Choroid plexus epithelial cell (primary cell): ENCODE results near the gene ROR2.
A peak's percentile ranks its signal among the peaks of the same experiment; 100 is the strongest.

Source experiments
- DNase-seq: peaks from one replicate; pipeline ENCODE4 v3.0.0-alpha.2; 2010; ENCODE audit warnings: low read depth
- H3K4me3 ChIP-seq: 2 replicates; pipeline ENCODE4 v1.5.1; 2011; ENCODE audit warnings: low read depth, mild to moderate bottlenecking, control low read depth, low read length, moderate library complexity
- TF ChIP-seq, protein P1 (sequence below): conservative IDR thresholded peaks from 2 replicates; pipeline ENCODE4 v1.5.1; 2011; ENCODE audit warnings: low read depth, mild to moderate bottlenecking, control low read depth, inconsistent platforms, low read length, moderate library complexity

Gene ROR2

DNA sequence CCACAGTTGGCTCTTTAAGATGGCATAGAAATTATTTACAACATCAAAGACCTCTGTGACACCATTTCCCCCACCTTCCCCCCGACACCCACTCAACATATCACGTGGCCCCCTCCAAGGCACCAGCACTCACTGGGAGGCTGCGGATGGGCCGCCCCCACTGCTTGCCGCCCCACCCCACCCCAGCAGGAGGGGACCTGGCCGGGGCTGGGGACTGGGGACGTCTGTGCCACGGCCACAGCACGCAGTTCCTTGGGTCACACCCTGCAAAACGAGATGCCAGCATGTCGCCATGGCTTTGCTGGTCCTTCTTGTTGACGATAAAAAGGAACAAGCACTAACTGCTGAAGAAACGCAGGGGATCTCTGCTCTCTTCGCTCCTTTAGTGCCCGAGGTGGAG is 269.0 kb downstream of the ROR2 start:
- TF ChIP-seq, protein P1, sequence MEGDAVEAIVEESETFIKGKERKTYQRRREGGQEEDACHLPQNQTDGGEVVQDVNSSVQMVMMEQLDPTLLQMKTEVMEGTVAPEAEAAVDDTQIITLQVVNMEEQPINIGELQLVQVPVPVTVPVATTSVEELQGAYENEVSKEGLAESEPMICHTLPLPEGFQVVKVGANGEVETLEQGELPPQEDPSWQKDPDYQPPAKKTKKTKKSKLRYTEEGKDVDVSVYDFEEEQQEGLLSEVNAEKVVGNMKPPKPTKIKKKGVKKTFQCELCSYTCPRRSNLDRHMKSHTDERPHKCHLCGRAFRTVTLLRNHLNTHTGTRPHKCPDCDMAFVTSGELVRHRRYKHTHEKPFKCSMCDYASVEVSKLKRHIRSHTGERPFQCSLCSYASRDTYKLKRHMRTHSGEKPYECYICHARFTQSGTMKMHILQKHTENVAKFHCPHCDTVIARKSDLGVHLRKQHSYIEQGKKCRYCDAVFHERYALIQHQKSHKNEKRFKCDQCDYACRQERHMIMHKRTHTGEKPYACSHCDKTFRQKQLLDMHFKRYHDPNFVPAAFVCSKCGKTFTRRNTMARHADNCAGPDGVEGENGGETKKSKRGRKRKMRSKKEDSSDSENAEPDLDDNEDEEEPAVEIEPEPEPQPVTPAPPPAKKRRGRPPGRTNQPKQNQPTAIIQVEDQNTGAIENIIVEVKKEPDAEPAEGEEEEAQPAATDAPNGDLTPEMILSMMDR: no peak
- no peak for DNase-seq
- H3K4me3 ChIP-seq: no peak overlapping the region

DNA sequence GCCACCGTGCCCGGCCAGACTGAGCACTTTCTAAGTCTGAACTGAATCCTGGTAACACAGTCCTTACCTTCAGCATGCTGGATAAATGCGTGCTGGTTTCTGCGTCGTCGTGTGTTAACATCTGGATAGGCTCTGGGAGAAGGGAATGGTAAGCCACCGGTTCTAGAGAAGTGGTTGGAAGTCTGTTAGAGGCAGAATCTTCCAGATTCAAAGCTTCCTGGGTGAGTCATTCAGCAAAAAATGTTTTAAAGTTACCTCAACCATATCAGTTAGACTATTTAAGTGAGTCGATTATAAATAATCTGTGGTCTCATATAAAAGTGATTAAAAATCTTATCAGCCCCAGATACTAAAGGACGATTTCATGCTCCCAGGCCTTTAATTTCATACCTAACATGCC is 269.9 kb downstream of the ROR2 start:
- no peak overlapping the region for H3K4me3 ChIP-seq
- TF ChIP-seq, protein P1: no peak
- peak; percentile 26 for DNase-seq

DNA sequence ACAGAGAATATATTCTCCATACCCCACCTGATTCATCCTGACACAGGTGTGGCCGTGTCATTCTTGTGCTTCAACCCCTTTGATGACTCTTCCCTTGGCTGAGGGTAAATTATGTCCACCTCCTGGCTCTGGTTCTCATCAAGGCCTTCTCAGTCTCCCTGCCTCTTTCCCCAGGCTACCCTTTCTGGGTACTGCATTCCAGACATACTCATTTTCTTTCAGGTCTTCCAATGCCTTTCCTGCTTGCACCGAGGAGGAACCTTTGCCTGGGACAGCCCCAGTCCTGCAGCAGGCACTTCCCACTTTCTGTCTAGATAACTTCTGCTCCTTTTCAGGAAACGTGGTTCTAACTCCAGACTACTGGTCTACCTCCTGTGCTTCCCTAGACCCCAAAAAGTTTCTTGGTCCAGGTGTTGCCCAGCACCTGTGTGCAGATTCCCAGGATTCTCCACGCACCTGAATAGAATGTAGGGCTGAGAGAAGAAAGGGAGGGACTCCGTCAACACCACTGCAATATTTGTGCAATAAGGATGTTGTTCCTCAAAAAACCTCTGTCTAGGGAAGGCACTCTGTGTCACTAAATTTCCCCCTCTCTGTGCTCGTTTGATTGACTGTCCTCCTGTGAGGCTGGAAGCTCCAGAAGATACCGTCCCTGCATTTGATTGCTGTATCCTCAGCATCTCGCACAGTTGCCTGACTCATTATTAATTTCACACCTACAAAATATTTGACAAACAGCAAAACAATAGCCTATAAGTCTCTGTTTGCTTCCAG is 271.0 kb downstream of the ROR2 start:
- no peak for DNase-seq
- H3K4me3 ChIP-seq: no peak overlapping the region
- TF ChIP-seq, protein P1: no peak

DNA sequence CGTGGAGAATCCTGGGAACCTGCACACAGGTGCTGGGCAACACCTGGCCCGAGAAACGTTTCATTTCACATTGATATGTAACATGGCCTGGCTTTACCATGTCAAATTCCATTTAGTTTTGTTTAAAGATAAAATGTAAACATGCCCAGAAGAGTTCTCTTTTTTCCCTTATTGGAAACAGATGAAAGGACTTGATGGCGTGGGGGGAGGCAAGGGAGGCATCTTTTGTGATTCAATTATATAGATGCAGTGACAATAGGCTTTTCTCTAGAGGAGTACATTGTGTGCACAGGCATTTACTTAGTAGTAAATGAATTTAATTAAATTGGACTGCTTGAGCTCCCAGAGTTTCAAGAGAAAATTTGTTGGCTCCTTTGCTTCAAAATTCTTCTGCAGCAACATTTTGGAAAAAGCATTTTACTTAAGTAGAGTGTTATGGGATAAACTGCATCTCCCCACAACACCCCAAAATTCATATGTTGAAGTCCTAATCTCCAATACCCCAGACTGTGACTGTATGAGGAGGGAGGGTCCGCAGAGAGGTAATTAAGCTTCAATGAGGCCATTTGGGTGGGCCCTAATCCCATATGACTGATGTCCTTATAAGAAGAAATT is 272.1 kb downstream of the ROR2 start:
- H3K4me3 ChIP-seq: no peak overlapping the region
- TF ChIP-seq, protein P1: no peak
- no peak for DNase-seq

DNA sequence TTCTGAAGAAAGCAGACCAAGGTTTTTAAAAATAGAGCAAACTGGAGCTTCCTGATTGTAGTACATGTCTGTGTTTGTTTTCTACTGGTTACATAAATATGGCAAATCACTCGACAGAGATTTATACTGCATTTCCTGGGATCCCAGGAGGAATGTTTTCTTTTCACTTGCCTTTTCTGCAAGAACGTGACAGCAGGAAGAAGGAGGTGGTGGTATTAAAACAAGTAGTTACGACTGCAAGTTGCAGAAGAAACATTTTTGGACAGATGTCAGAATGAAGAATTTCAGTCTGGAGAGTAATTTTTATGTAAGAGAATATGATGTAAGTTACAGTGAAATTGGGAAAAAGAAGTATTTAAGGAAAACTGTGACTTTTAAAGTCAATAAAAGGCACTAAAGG is 272.7 kb downstream of the ROR2 start:
- DNase-seq: peak; percentile 36
- TF ChIP-seq, protein P1: no peak
- H3K4me3 ChIP-seq: no peak overlapping the region

DNA sequence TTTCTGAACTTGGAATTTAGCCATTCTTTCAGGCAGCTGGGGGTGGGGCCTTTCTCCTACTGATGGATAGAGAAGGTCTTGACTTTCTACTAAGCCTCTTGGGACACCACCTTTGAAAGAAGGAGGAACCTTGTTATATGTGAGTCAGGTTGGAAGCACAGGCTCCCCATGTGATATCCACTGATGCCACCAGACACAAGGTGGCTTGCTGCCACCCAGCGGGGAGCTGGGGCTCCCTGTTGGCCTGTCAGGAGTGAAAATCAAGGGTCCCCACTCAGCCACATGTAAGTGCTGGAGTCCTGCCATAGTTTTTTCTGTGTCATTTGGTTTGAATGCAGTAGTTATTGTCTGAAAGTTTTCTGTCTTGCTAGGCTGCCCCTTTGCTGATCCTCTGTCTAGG is 274.0 kb downstream of the ROR2 start:
- no peak for DNase-seq
- no peak overlapping the region for H3K4me3 ChIP-seq
- TF ChIP-seq, protein P1: no peak

DNA sequence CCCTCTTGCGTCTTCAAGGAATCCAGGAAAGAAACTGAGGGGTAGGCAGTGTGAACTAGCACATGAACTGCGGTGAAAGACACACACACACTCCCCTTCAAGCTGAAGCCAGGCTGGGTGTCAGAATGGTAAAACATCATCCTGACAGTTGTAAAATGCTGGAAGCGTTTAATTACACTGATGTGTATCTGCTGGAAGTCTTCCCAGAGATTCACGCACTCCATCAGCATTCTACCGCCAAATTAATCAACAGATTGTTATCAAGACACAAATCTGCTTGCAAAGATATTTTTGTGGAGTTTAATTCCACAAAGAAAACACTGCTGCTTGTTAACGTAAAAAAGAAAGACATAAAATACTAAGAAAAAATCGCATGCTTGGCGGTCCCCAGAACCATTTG is 285.4 kb downstream of the ROR2 start:
- TF ChIP-seq, protein P1: no peak
- DNase-seq: no peak
- no peak overlapping the region for H3K4me3 ChIP-seq
